Loucy (cell line): ENCODE results near the gene CASP10.

Experiments
- H2AFZ ChIP-seq: fragments of 200-600 bp; sonication (generic); 2 replicates; pipeline ENCODE4 v1.6.0; 2016; ENCODE audit warnings: antibody characterized with exemption, mild to moderate bottlenecking, low read length, moderate library complexity
- H3F3A ChIP-seq: fragments of 200-600 bp; 2 replicates; pipeline ENCODE4 v1.6.0; 2016; ENCODE audit warnings: antibody characterized with exemption, low read depth, mild to moderate bottlenecking
- H3K27me3 ChIP-seq: fragments of 200-600 bp; sonication (generic); 2 replicates; pipeline ENCODE4 v1.6.1; 2014; ENCODE audit warnings: low read length, mild to moderate bottlenecking; ENCODE audit not compliant: insufficient read depth, poor library complexity, severe bottlenecking
- H3K36me3 ChIP-seq: fragments of 200-600 bp; sonication (generic); 2 replicates; pipeline ENCODE4 v1.6.1; 2016; ENCODE audit warnings: low read length; ENCODE audit not compliant: insufficient read depth
- H3K4me1 ChIP-seq: fragments of 200-600 bp; sonication (generic); 2 replicates; pipeline ENCODE4 v1.5.1; 2014; ENCODE audit warnings: low read length, mild to moderate bottlenecking; ENCODE audit not compliant: insufficient read depth, poor library complexity, severe bottlenecking
- H3K4me2 ChIP-seq: fragments of 200-600 bp; sonication (generic); 2 replicates; pipeline ENCODE4 v1.6.0; 2014; ENCODE audit warnings: antibody characterized with exemption, low read length, low read depth, mild to moderate bottlenecking; ENCODE audit not compliant: poor library complexity, severe bottlenecking
- H3K4me3 ChIP-seq: fragments of 200-600 bp; sonication (generic); 2 replicates; pipeline ENCODE4 v1.5.1; 2014; ENCODE audit warnings: low read length, mild to moderate bottlenecking, mixed read lengths; ENCODE audit not compliant: poor library complexity, severe bottlenecking
- H3K79me2 ChIP-seq: fragments of 200-600 bp; sonication (generic); 2 replicates; pipeline ENCODE4 v1.6.1; 2014; ENCODE audit warnings: low read length; ENCODE audit not compliant: insufficient read depth
- H3K9ac ChIP-seq: fragments of 200-600 bp; sonication (generic); 2 replicates; pipeline ENCODE4 v1.6.0; 2014; ENCODE audit warnings: mild to moderate bottlenecking, low read depth, low read length, moderate library complexity; ENCODE audit not compliant: poor library complexity, severe bottlenecking
- H3K9me2 ChIP-seq: fragments of 200-600 bp; sonication (generic); replicated peaks from 2 replicates; pipeline ENCODE4 v1.6.1; 2016; ENCODE audit warnings: low read depth, low read length, mixed read lengths
- H3K9me3 ChIP-seq: fragments of 200-600 bp; sonication (generic); 2 replicates; pipeline ENCODE4 v1.6.1; 2014; ENCODE audit warnings: mild to moderate bottlenecking, antibody characterized with exemption, low read length, low read depth; ENCODE audit not compliant: insufficient read depth
- H4K20me1 ChIP-seq: fragments of 200-600 bp; sonication (generic); 2 replicates; pipeline ENCODE4 v1.6.0; 2014; ENCODE audit warnings: antibody characterized with exemption, low read length, mild to moderate bottlenecking; ENCODE audit not compliant: insufficient read depth, poor library complexity, severe bottlenecking
- CTCF ChIP-seq: fragments of 200-600 bp; sonication (generic); conservative IDR thresholded peaks from 2 replicates; pipeline ENCODE4 v1.5.1; 2014; ENCODE audit warnings: mild to moderate bottlenecking, antibody characterized with exemption, low read length
- EZH2phosphoT487 ChIP-seq: fragments of 200-600 bp; IDR thresholded peaks from 2 replicates; pipeline ENCODE4 v1.6.1; 2018; ENCODE audit warnings: antibody characterized with exemption, mild to moderate bottlenecking, moderate library complexity, borderline replicate concordance

The CASP10 gene

GRCh38 chr2:201204655-201205514 is 21.9 kb downstream of the CASP10 start:
- no peaks in the 10 kb centered on the region for H3F3A ChIP-seq
- H3K79me2 ChIP-seq: peaks cover 12% of the 10 kb centered on the region
- peaks cover 58% of the 10 kb centered on the region; the same call in 1 of the 2 replicates for H3K36me3 ChIP-seq
- TF ChIP-seq EZH2phosphoT487: no peak
- TF ChIP-seq CTCF: no peak
- no peaks in the 10 kb centered on the region for H3K27me3 ChIP-seq
- H3K4me1 ChIP-seq: peaks cover 22% of the 10 kb centered on the region
- H3K4me2 ChIP-seq: peak overlapping the region; percentile 55
- peak overlapping the region; percentile 45 for H3K9ac ChIP-seq
- no peaks in the 10 kb centered on the region for H3K9me3 ChIP-seq
- H3K9me2 ChIP-seq: no peaks in the 10 kb centered on the region
- no peak overlapping the region for H2AFZ ChIP-seq
- H3K4me3 ChIP-seq: peak overlapping the region; percentile 45
- H4K20me1 ChIP-seq: no peaks in the 10 kb centered on the region

DNA sequence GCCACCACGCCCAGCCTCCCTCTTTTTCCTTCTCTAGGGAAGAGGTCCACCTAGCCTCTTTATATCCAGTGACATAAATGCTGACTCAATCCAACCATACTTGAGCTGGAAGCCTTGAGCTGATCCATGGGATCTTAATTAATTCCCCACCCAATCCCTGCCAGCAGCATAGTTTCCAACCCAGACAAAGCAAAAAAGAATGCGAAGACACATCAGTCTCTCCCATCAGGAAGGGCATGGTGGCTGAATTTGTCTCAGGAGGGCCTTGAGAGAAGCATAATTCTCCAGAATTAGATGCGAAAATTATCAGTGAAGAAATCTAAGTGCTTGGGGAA is 22.5 kb downstream of the CASP10 start:
- H3K27me3 ChIP-seq: no peaks in the 10 kb centered on the region
- no peaks in the 10 kb centered on the region for H3K9me3 ChIP-seq
- peaks cover 9% of the 10 kb centered on the region for H3K79me2 ChIP-seq
- peaks cover 58% of the 10 kb centered on the region; the same call in 1 of the 2 replicates for H3K36me3 ChIP-seq
- peaks cover 22% of the 10 kb centered on the region for H3K4me1 ChIP-seq
- no peak for TF ChIP-seq EZH2phosphoT487
- no peak for TF ChIP-seq CTCF
- H3K4me3 ChIP-seq: no peak overlapping the region
- no peaks in the 10 kb centered on the region for H3F3A ChIP-seq
- H4K20me1 ChIP-seq: no peaks in the 10 kb centered on the region
- H2AFZ ChIP-seq: no peak overlapping the region
- H3K9me2 ChIP-seq: no peaks in the 10 kb centered on the region
- peak overlapping the region; percentile 45 for H3K9ac ChIP-seq
- no peak overlapping the region for H3K4me2 ChIP-seq

DNA sequence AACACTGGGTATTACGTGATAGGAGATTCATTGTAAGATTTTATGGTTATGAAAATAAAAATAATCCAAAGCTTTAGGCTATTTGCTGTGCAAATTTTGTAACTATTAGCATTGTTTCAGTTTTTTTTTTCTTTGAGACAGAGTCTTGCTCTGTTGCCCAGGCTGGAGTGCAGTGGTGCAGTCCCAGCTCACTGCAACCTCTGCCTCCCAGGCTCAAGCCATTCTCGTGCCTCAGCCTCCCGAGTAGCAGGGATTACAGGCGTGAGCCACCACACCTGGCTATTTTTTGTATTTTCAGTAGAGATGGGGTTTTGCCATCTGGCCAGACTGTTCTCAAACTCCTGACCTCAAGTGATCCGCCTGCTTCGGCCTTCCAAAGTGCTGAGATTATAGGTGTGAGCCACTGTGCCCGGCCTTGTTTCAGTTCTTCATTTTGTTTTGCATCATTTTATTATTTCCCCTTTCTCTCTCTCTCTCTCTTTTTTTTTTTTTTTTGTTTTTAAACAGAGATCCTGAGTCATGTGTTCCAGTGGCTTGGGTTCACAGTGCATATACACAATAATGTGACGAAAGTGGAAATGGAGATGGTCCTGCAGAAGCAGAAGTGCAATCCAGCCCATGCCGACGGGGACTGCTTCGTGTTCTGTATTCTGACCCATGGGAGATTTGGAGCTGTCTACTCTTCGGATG is 25.8 kb downstream of the CASP10 start:
- H3K9me3 ChIP-seq: no peaks in the 10 kb centered on the region
- H3K4me1 ChIP-seq: peaks cover 36% of the 10 kb centered on the region
- 0 out of 2 replicates have a peak, but pooled peaks cover 3% of the 10 kb centered on the region for H3F3A ChIP-seq
- no peaks in the 10 kb centered on the region for H3K27me3 ChIP-seq
- TF ChIP-seq EZH2phosphoT487: no peak
- no peak for TF ChIP-seq CTCF
- no peak overlapping the region for H3K4me2 ChIP-seq
- H3K9me2 ChIP-seq: no peaks in the 10 kb centered on the region
- H2AFZ ChIP-seq: no peak overlapping the region
- peaks cover 9% of the 10 kb centered on the region for H3K79me2 ChIP-seq
- peaks cover 5% of the 10 kb centered on the region for H4K20me1 ChIP-seq
- peaks cover 45% of the 10 kb centered on the region; the same call in 1 of the 2 replicates for H3K36me3 ChIP-seq
- H3K4me3 ChIP-seq: no peak overlapping the region
- no peak overlapping the region for H3K9ac ChIP-seq
